Smooth muscle cell (in vitro differentiated cells): ENCODE data around the gene MBD5. TPM values are rescaled to one million over a fixed set of nuclear protein-coding genes. Genes with fewer than 3 reads are reported as not detected.
A peak's percentile ranks its signal among the peaks of the same experiment; 100 is the strongest.

ENCODE experiments used
- DNase-seq: peaks from one replicate; lab custom pipeline; 2025; ENCODE audit not compliant: unreplicated experiment; lab: John Stamatoyannopoulos, UW
- H2AFZ ChIP-seq: fragments of 200-600 bp; sonication (generic); 2 replicates; pipeline ENCODE4 v1.6.0; 2016; ENCODE audit warnings: antibody characterized with exemption, low read depth, mild to moderate bottlenecking
- H3F3A ChIP-seq: fragments of 200-600 bp; sonication (generic); 2 replicates; pipeline ENCODE4 v1.6.0; 2017; ENCODE audit warnings: antibody characterized with exemption, low read depth
- H3K27ac ChIP-seq: fragments of 200-600 bp; sonication (generic); 2 replicates; pipeline ENCODE4 v1.5.1; 2016; ENCODE audit warnings: low read depth, mild to moderate bottlenecking
- H3K27me3 ChIP-seq: fragments of 200-600 bp; sonication (generic); 2 replicates; pipeline ENCODE4 v1.6.1; 2016; ENCODE audit warnings: low read depth, mild to moderate bottlenecking
- H3K36me3 ChIP-seq: fragments of 200-600 bp; sonication (generic); 2 replicates; pipeline ENCODE4 v1.5.1; 2016; ENCODE audit warnings: low read depth
- H3K4me1 ChIP-seq: fragments of 200-600 bp; sonication (generic); 2 replicates; pipeline ENCODE4 v1.5.1; 2016; ENCODE audit warnings: low read depth
- H3K4me2 ChIP-seq: fragments of 200-600 bp; sonication (generic); 2 replicates; pipeline ENCODE4 v1.6.0; 2016; ENCODE audit warnings: mild to moderate bottlenecking
- H3K4me3 ChIP-seq: fragments of 200-600 bp; sonication (generic); 2 replicates; pipeline ENCODE4 v1.5.1; 2016; ENCODE audit warnings: mild to moderate bottlenecking
- H3K79me2 ChIP-seq: fragments of 200-600 bp; sonication (generic); 2 replicates; pipeline ENCODE4 v1.6.0; 2016; ENCODE audit warnings: low read depth, mild to moderate bottlenecking
- H3K9ac ChIP-seq: fragments of 200-600 bp; sonication (generic); 2 replicates; pipeline ENCODE4 v1.6.0; 2016; ENCODE audit warnings: low read depth
- H3K9me3 ChIP-seq: fragments of 200-600 bp; sonication (generic); replicated peaks from 2 replicates; pipeline ENCODE4 v1.5.1; 2016; ENCODE audit warnings: low read depth
- H4K20me1 ChIP-seq: fragments of 200-600 bp; sonication (generic); 2 replicates; pipeline ENCODE4 v1.6.0; 2016; ENCODE audit warnings: low read depth
- WGBS: methylation state at CpG from one replicate; pipeline ENCODE4 v1.1.7; 2016; ENCODE audit warnings: low lambda C conversion rate; 5-methylcytosine and 5-hydroxymethylcytosine counted together
- polyA plus RNA-seq: library from polyadenylated mRNA; unstranded; fragments of >200 nt; fragmentation: Nextera tagmentation; extraction: Ambion mirVana; gene quantifications from 2 replicates; pipeline ENCODE4 v1.2.1, GENCODE V29; 2016
- total RNA-seq: library from RNA; depleted of rRNA; stranded (reverse); fragments of >200 nt; gene quantifications from 2 replicates; pipeline ENCODE4 v1.2.3, GENCODE V29; 2014
- TF ChIP-seq, protein P1 (sequence below): fragments of 200-600 bp; sonication (generic); IDR thresholded peaks from 2 replicates; pipeline ENCODE4 v1.5.1; 2017; ENCODE audit warnings: borderline replicate concordance, mild to moderate bottlenecking, antibody characterized with exemption; ENCODE audit not compliant: insufficient read depth, poor library complexity, severe bottlenecking

MBD5 gene
- total and polyA plus RNA-seq, 2 experiments from 2014 or later, result 25.7 to 31.2 TPM

DNA sequence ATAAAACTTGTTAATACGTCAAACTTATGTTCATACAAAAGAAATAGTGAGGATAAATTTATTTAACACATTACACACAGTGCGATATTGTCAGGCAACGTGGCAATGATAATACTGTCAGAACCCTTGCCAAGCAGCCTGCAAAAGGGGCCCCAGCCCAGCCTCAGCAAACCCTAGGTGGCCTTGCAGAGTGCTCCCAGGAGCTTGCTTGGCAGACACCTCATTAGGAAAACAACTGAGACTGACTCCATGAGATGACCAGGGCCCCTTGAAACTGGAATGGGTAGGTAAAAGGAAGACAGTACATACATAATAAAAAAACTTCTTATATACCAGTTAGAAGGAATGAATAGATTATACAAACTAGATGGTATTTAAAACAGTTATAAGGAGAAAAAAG lies 487.1 kb downstream of the MBD5 start:
- TF ChIP-seq, protein P1, sequence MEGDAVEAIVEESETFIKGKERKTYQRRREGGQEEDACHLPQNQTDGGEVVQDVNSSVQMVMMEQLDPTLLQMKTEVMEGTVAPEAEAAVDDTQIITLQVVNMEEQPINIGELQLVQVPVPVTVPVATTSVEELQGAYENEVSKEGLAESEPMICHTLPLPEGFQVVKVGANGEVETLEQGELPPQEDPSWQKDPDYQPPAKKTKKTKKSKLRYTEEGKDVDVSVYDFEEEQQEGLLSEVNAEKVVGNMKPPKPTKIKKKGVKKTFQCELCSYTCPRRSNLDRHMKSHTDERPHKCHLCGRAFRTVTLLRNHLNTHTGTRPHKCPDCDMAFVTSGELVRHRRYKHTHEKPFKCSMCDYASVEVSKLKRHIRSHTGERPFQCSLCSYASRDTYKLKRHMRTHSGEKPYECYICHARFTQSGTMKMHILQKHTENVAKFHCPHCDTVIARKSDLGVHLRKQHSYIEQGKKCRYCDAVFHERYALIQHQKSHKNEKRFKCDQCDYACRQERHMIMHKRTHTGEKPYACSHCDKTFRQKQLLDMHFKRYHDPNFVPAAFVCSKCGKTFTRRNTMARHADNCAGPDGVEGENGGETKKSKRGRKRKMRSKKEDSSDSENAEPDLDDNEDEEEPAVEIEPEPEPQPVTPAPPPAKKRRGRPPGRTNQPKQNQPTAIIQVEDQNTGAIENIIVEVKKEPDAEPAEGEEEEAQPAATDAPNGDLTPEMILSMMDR, result no peak
- Histone ChIP-seq H3K4me1 (no peaks in the 10 kb centered on the region), H2AFZ (no peak overlapping the region), H3K36me3 (no peaks in the 10 kb centered on the region), H4K20me1 (no peaks in the 10 kb centered on the region), H3F3A (no peaks in the 10 kb centered on the region), H3K79me2 (no peaks in the 10 kb centered on the region), H3K27ac (no peak overlapping the region), H3K27me3 (no peaks in the 10 kb centered on the region), H3K4me3 (no peak overlapping the region), H3K9me3 (no peaks in the 10 kb centered on the region), H3K4me2 (no peak overlapping the region), H3K9ac (no peak overlapping the region)
- no peak for DNase-seq
- WGBS, result 83% methylated on average over 3 of the region's 3 CpGs

DNA sequence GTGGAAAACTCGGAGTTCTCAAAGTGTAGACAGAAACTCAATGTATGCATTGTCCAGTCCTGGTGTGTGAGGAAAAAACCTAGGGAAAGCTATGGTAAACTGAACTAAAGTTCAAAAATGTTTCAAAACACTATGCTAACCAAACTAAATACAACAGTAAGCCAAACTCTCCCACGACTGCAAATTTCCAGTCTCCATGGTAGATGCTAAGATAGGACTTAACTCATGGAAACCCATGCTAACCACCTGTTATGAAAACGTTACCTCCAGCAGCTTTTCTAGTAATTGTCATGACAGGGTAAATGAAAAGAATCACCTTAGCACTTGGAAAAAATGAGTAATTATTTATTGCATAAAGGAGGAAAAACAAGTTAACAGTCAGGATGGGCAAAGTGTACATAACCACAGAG lies 488.0 kb downstream of the MBD5 start:
- H4K20me1 ChIP-seq, result no peaks in the 10 kb centered on the region
- H2AFZ ChIP-seq, result no peak overlapping the region
- H3K9me3 ChIP-seq, result no peaks in the 10 kb centered on the region
- peak overlapping the region; percentile 32 for H3K4me3 ChIP-seq
- no peak overlapping the region for H3K27ac ChIP-seq
- H3K4me1 ChIP-seq, result no peaks in the 10 kb centered on the region
- WGBS, result 66% methylated on average over 3 of the region's 3 CpGs
- DNase-seq, result no peak
- H3K4me2 ChIP-seq, result peak overlapping the region; percentile 82
- H3K27me3 ChIP-seq, result no peaks in the 10 kb centered on the region
- no peaks in the 10 kb centered on the region for H3K79me2 ChIP-seq
- H3F3A ChIP-seq, result no peaks in the 10 kb centered on the region
- no peaks in the 10 kb centered on the region for H3K36me3 ChIP-seq
- TF ChIP-seq, protein P1, result no peak
- H3K9ac ChIP-seq, result no peak overlapping the region

DNA sequence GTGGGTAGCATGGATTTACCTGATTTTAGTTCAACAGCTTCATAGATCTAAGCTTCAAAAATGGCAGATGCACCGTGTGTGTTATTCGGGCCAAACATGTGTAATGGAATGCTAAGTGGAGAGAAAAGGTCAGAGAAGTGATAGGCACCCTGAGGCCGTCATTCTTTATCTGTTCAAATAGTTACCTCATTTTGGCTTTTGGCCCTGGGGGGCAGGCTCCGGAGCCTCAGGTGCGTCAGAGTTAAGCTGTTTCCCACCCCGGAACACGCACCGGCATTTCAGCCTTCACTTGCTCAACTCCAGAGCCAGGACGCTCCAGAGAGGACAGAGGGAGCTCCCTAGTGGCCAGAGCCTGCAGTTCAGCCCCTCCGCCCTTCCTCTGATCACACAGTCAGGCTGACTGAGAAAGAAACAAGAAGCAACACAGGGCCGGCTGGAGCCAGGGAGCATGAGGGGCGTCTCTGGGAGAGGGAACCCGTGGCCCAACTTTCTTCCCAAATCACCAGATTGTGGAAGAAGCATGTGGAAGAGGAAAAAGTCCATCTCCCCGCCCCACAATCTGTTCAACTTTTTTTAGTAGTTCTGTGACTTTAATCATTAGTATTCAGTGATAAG lies 488.5 kb downstream of the MBD5 start:
- H3K36me3 ChIP-seq, result no peaks in the 10 kb centered on the region
- WGBS, result 13% methylated on average over 14 of the region's 14 CpGs
- DNase-seq, result peak; percentile 23
- TF ChIP-seq, protein P1, result peak; percentile 73
- H3K27ac ChIP-seq, result no peak overlapping the region
- H3K4me1 ChIP-seq, result no peaks in the 10 kb centered on the region
- no peak overlapping the region for H2AFZ ChIP-seq
- H3K9ac ChIP-seq, result no peak overlapping the region
- H4K20me1 ChIP-seq, result no peaks in the 10 kb centered on the region
- no peaks in the 10 kb centered on the region for H3K9me3 ChIP-seq
- H3K4me3 ChIP-seq, result peak overlapping the region; percentile 32
- no peaks in the 10 kb centered on the region for H3F3A ChIP-seq
- peak overlapping the region; percentile 82 for H3K4me2 ChIP-seq
- H3K79me2 ChIP-seq, result no peaks in the 10 kb centered on the region
- H3K27me3 ChIP-seq, result no peaks in the 10 kb centered on the region

DNA sequence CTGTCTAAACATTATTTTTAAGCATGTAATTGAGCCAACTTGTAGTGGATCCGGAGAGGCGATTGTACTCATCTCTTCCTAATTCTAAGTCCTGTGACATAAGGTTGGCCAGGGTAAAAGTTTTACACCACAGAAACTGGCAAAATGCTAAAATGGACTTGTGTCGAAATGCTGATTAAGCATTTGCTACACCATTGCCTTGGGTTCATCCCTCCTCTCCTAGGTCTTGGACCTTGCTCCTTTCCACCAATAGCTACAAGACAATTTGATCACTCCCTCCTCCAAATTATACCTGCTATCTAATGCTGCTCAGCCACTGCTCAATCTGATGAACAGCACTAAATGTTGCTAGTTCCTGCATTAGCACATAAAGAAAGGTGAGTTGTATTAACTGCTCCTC lies 491.0 kb downstream of the MBD5 start:
- no peak overlapping the region for H2AFZ ChIP-seq
- no peak overlapping the region for H3K4me2 ChIP-seq
- TF ChIP-seq, protein P1, result no peak
- 97% methylated on average over 3 of the region's 3 CpGs for WGBS
- no peak overlapping the region for H3K4me3 ChIP-seq
- no peaks in the 10 kb centered on the region for H3K36me3 ChIP-seq
- no peak overlapping the region for H3K27ac ChIP-seq
- no peaks in the 10 kb centered on the region for H3K9me3 ChIP-seq
- H4K20me1 ChIP-seq, result no peaks in the 10 kb centered on the region
- no peaks in the 10 kb centered on the region for H3F3A ChIP-seq
- H3K4me1 ChIP-seq, result no peaks in the 10 kb centered on the region
- no peak overlapping the region for H3K9ac ChIP-seq
- DNase-seq, result no peak
- H3K27me3 ChIP-seq, result no peaks in the 10 kb centered on the region
- no peaks in the 10 kb centered on the region for H3K79me2 ChIP-seq
